Esophagus muscularis mucosa (tissue), 3 donors: Measurements from ENCODE around the gene ANKRD60.

ENCODE experiments used
- CTCF ChIP-seq, 3 experiments: fragments of 200-600 bp in 2 of 3; fragments of 450-650 bp in 1 of 3; sonication (generic) in 2 of 3; IDR thresholded peaks; one replicate each; pipeline ENCODE4 v1.5.1; 2017 to 2019; ENCODE audit warnings: antibody characterized with exemption in 3 of 3, mild to moderate bottlenecking in 2 of 3, moderate library complexity in 1 of 3
- POLR2A ChIP-seq: fragments of 450-650 bp; IDR thresholded peaks from one replicate; pipeline ENCODE4 v1.6.1; 2017; ENCODE audit warnings: antibody characterized with exemption, moderate library complexity, mild to moderate bottlenecking, low read depth

- TF ChIP-seq POLR2A = no peak
- no peak for TF ChIP-seq CTCF (IDR thresholded peaks at IDR 0.05)
Measured at GRCh38 chr20:58210398-58210747, 18.1 kb downstream of the ANKRD60 start.
